ENCODE measurements around the gene GATB.
A peak's percentile ranks its signal among the peaks of the same experiment; 100 is the strongest.

The GATB gene

DNA sequence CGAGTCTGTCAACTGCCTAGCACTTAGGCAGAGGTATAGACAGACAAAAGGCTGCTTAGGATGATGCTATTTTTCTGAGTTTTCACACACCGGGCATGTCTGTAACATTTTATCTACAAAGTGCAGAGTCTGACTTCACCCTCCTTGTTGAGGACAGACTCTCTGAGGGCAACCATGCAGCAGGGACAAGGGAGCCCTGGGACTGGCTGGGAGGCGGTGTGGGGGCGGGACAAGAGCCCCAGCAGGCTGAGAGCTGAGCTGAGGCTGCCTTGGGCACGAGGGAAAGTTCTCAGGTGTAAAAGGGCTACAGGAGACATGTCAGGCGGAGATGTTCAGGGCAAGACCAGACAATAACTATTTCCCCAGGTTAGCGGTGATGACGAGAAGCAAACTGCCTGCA lies 81.6 kb downstream of the GATB start:
- DNase-seq (ENCODE audit: low read depth in 1 of 2, low spot score in 1 of 2) = no peak
- TF ChIP-seq POLR2AphosphoS5 (IDR thresholded peaks at IDR 0.05; ENCODE audit: low read depth) (no peak), SPI1 (IDR thresholded peaks at IDR 0.05; ENCODE audit: borderline replicate concordance, low read depth) (no peak)
- TF ChIP-seq, protein P1, sequence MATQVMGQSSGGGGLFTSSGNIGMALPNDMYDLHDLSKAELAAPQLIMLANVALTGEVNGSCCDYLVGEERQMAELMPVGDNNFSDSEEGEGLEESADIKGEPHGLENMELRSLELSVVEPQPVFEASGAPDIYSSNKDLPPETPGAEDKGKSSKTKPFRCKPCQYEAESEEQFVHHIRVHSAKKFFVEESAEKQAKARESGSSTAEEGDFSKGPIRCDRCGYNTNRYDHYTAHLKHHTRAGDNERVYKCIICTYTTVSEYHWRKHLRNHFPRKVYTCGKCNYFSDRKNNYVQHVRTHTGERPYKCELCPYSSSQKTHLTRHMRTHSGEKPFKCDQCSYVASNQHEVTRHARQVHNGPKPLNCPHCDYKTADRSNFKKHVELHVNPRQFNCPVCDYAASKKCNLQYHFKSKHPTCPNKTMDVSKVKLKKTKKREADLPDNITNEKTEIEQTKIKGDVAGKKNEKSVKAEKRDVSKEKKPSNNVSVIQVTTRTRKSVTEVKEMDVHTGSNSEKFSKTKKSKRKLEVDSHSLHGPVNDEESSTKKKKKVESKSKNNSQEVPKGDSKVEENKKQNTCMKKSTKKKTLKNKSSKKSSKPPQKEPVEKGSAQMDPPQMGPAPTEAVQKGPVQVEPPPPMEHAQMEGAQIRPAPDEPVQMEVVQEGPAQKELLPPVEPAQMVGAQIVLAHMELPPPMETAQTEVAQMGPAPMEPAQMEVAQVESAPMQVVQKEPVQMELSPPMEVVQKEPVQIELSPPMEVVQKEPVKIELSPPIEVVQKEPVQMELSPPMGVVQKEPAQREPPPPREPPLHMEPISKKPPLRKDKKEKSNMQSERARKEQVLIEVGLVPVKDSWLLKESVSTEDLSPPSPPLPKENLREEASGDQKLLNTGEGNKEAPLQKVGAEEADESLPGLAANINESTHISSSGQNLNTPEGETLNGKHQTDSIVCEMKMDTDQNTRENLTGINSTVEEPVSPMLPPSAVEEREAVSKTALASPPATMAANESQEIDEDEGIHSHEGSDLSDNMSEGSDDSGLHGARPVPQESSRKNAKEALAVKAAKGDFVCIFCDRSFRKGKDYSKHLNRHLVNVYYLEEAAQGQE (IDR thresholded peaks at IDR 0.05; ENCODE audit: insufficient replicate concordance, low read depth) = no peak
- H3K4me3 ChIP-seq (replicated peaks; ENCODE audit: insufficient read depth, low read length) = no peak overlapping the region
- H3K27me3 ChIP-seq (ENCODE audit: insufficient read depth, poor library complexity, severe bottlenecking) = no peaks in the 10 kb centered on the region
- H3K27ac ChIP-seq (replicated peaks) = no peak overlapping the region

DNA sequence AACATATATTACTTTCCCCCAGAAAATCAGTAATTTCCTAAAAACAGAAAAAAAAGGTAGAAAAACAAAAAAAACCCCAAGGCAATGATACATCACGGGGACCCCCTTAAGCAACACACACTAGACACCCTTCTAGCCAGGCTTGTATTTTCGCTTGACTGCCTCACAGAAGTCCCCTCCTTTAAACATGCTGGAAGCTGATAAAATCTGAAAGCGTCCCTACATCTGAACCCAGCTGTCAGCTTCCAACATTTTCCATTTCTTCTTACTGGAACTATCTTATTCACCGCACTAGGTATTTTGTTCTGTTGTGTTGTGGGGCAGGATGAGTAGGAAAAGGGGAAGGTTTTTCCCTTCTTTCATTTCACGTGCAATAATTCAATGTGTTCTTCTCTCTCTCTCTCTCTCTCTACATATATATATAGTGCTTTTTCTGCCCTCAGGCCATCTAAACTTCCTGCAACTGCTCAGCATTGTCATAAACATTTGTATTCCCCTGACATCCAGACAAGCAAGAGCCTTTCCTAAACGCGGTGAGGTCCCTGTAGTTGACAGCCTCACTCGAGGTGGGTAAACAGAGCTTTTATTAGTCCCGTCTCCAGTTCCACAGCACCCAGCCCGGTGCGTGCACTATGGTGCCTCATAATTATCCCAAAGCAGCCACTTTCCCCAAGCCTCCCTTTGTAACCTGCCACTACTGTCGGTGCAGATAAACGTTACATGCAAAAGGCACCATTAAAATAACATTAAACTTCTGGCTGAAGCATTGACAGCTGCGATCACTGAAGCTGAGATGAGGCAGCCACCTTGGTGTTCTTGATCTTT lies 82.5 kb downstream of the GATB start:
- TF ChIP-seq SPI1 (IDR thresholded peaks at IDR 0.05; ENCODE audit: borderline replicate concordance, low read depth) (no peak), GABPA (IDR thresholded peaks at IDR 0.05; ENCODE audit: low read depth) (no peak), POLR2AphosphoS5 (IDR thresholded peaks at IDR 0.05; ENCODE audit: low read depth) (no peak)
- TF ChIP-seq, protein P2, sequence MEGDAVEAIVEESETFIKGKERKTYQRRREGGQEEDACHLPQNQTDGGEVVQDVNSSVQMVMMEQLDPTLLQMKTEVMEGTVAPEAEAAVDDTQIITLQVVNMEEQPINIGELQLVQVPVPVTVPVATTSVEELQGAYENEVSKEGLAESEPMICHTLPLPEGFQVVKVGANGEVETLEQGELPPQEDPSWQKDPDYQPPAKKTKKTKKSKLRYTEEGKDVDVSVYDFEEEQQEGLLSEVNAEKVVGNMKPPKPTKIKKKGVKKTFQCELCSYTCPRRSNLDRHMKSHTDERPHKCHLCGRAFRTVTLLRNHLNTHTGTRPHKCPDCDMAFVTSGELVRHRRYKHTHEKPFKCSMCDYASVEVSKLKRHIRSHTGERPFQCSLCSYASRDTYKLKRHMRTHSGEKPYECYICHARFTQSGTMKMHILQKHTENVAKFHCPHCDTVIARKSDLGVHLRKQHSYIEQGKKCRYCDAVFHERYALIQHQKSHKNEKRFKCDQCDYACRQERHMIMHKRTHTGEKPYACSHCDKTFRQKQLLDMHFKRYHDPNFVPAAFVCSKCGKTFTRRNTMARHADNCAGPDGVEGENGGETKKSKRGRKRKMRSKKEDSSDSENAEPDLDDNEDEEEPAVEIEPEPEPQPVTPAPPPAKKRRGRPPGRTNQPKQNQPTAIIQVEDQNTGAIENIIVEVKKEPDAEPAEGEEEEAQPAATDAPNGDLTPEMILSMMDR (IDR thresholded peaks at IDR 0.05; ENCODE audit: insufficient read depth, low read length) = no peak
- no peaks in the 10 kb centered on the region for H3K27me3 ChIP-seq (ENCODE audit: insufficient read depth, poor library complexity, severe bottlenecking)
- DNase-seq (ENCODE audit: low read depth in 1 of 2, low spot score in 1 of 2) = no peak
- H3K4me3 ChIP-seq (replicated peaks; ENCODE audit: insufficient read depth, low read length) = no peak overlapping the region
- H3K27ac ChIP-seq (replicated peaks) = no peak overlapping the region

DNA sequence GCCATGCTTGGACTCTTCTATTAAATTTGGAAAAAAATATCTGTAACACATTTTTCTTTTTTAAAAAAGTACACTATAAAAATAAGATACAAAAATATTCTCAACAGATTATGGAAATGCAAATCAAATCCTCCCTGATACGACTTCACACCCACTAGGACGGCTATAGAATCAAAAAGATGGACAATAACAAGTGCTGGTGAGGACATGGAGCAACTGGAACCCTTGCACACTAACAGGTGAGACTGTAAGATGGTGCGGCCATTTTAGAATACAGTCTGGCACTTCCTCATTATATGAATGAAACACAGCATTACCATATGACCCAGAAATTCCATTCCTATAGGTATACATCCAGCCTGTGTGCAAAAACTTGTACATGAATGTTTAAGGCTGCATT lies 83.6 kb downstream of the GATB start:
- TF ChIP-seq GABPA (IDR thresholded peaks at IDR 0.05; ENCODE audit: low read depth) (no peak), SPI1 (IDR thresholded peaks at IDR 0.05; ENCODE audit: borderline replicate concordance, low read depth) (peak; percentile 51; the same call in 1 of the 2 replicates)
- TF ChIP-seq, protein P2 (IDR thresholded peaks at IDR 0.05; ENCODE audit: insufficient read depth, low read length) = no peak
- Histone ChIP-seq H3K4me3 (replicated peaks; ENCODE audit: insufficient read depth, low read length) (no peak overlapping the region), H3K27ac (replicated peaks) (no peak overlapping the region), H3K27me3 (ENCODE audit: insufficient read depth, poor library complexity, severe bottlenecking) (no peaks in the 10 kb centered on the region)
- no peak for DNase-seq (ENCODE audit: low read depth in 1 of 2, low spot score in 1 of 2)

DNA sequence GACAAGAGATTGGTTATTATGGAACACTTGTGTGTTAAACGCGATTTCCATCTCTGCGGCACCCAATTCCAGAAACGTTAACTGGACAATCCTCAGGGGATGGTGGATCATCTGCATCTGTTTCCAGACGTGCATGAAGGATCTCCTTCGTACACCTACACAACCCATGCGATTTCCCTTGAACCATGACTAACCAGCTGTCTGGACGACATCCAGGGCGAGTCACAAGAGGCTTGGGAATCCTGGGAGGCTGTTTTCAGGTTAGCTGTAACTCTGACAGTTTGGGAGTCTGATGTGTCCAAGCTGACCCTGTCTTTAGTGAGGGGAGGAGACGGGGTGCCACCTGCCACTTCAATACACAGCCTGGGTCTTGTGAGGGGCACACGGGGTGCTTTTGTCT lies 84.5 kb downstream of the GATB start:
- Histone ChIP-seq H3K27me3 (ENCODE audit: insufficient read depth, poor library complexity, severe bottlenecking) (no peaks in the 10 kb centered on the region), H3K4me3 (replicated peaks; ENCODE audit: insufficient read depth, low read length) (no peak overlapping the region), H3K27ac (replicated peaks) (no peak overlapping the region)
- TF ChIP-seq GABPA (IDR thresholded peaks at IDR 0.05; ENCODE audit: low read depth) (no peak), SPI1 (IDR thresholded peaks at IDR 0.05; ENCODE audit: borderline replicate concordance, low read depth) (no peak), POLR2AphosphoS5 (IDR thresholded peaks at IDR 0.05; ENCODE audit: low read depth) (no peak)
- TF ChIP-seq, protein P1 (IDR thresholded peaks at IDR 0.05; ENCODE audit: insufficient replicate concordance, low read depth) = no peak
- TF ChIP-seq, protein P2 (IDR thresholded peaks at IDR 0.05; ENCODE audit: insufficient read depth, low read length) = no peak
- DNase-seq (ENCODE audit: low read depth in 1 of 2, low spot score in 1 of 2) = no peak

All from HL-60 (cell line).